Activated naive CD4-positive, alpha-beta T cell treated with anti-CD3 and anti-CD28 coated beads, Interleukin-2, amount 50 U/mL, for 16 hours (primary cell): ENCODE measurements around the gene IGFALS.
A peak's percentile ranks its signal among the peaks of the same experiment; 100 is the strongest.

Experiments used
- DNase-seq: peaks from one replicate; pipeline ENCODE4 v3.0.0-alpha.2; 2020

IGFALS gene

GRCh38 chr16:1788095-1788707 is 5.3 kb downstream of the IGFALS start:
- DNase-seq, result no peak

GRCh38 chr16:1787322-1788094 is 6.0 kb downstream of the IGFALS start:
- DNase-seq, result no peak

GRCh38 chr16:1787056-1787321 is 6.5 kb downstream of the IGFALS start:
- DNase-seq, result no peak

- no peak for DNase-seq
Observed at GRCh38 chr16:1786242-1787055, 7.1 kb downstream of the IGFALS start.

- no peak for DNase-seq
Observed at GRCh38 chr16:1785846-1786170, 7.7 kb downstream of the IGFALS start.

- DNase-seq, result no peak
Observed at GRCh38 chr16:1784977-1785845, 8.3 kb downstream of the IGFALS start.

- DNase-seq, result peak; percentile 98
Observed at GRCh38 chr16:1782408-1783264, 10.9 kb downstream of the IGFALS start, which contains the start of the genes NUBP2 and SPSB3. NUBP2 (plus strand) TSS chr16:1782960; CDS start chr16:1783021, 61 bp downstream. SPSB3 (minus strand) TSS chr16:1782571; CDS start chr16:1781483, 1,088 bp downstream.

GRCh38 chr16:1781758-1782407 is 11.6 kb downstream of the IGFALS start:
- peak; percentile 46 for DNase-seq

- DNase-seq, result no peak
Observed at GRCh38 chr16:1781254-1781653, 12.3 kb downstream of the IGFALS start.

- no peak for DNase-seq
Observed at GRCh38 chr16:1780677-1781072, 12.8 kb downstream of the IGFALS start.

- no peak for DNase-seq
Observed at GRCh38 chr16:1779741-1780676, 13.5 kb downstream of the IGFALS start.

- no peak for DNase-seq
Observed at GRCh38 chr16:1779234-1779701, 14.2 kb downstream of the IGFALS start.

- no peak for DNase-seq
Observed at GRCh38 chr16:1778200-1779179, 15.0 kb downstream of the IGFALS start.

- no peak for DNase-seq
Observed at GRCh38 chr16:1777375-1778199, 15.9 kb downstream of the IGFALS start.

GRCh38 chr16:1776991-1777374 is 16.5 kb downstream of the IGFALS start:
- no peak for DNase-seq

GRCh38 chr16:1776672-1776955 is 16.9 kb downstream of the IGFALS start:
- no peak for DNase-seq

GRCh38 chr16:1775846-1776671 is 17.4 kb downstream of the IGFALS start:
- no peak for DNase-seq
